AG09319 (cell line): ENCODE data around the gene TEX44.
A peak's percentile ranks its signal among the peaks of the same experiment; 100 is the strongest.

Source experiments
- DNase-seq: peaks from one replicate; pipeline ENCODE4 v3.0.0-alpha.2; 2010; ENCODE audit warnings: low read depth; ENCODE audit errors: extremely low read depth
- TF ChIP-seq, protein P1 (sequence below): IDR thresholded peaks from 2 replicates; pipeline ENCODE4 v1.5.1; 2011; ENCODE audit warnings: low read depth, mild to moderate bottlenecking, inconsistent platforms, low read length, moderate library complexity

Gene TEX44

DNA sequence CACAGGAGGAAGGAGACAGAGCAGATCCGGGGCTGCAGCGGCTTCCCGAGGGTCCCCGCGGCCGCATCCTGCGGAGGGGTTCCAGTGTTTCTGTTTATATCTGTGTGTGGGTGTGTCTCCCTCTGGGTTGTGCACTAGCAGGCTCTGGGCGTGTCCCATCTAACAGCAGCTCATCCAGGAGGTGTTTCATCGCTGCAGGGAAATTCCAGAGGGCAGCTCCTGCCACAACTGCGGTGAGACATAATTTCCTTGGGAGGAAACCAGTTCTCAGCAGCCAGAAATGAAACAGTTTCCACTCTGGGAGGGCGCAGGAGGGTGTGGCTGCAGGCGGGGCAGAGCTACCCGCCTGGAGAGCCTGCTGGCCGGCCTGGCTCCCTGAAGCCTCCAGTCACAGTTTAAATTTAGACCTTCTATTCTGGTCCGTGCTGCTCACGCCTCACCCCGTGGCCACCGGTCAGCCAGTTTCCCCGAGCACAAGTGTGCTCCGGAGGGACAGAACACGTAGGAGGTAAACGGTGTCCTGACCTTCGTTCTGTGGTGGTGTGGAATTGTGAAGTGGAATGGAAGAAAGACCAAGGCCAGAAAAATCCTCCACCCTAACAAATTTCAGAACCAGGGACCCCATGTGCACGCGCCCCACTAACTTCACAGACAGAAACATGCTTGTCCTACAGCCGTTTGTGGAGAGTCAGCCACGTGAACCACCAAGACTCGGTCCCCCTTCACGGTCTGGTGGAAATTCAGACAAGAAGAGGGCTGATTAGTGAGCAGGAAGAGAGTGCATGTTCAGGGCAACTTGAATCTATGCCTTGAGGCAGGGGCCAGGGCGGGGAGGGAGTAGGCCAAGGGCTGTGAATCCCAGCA is 50.2 kb downstream of the TEX44 start:
- DNase-seq = peak; percentile 87
- TF ChIP-seq, protein P1, sequence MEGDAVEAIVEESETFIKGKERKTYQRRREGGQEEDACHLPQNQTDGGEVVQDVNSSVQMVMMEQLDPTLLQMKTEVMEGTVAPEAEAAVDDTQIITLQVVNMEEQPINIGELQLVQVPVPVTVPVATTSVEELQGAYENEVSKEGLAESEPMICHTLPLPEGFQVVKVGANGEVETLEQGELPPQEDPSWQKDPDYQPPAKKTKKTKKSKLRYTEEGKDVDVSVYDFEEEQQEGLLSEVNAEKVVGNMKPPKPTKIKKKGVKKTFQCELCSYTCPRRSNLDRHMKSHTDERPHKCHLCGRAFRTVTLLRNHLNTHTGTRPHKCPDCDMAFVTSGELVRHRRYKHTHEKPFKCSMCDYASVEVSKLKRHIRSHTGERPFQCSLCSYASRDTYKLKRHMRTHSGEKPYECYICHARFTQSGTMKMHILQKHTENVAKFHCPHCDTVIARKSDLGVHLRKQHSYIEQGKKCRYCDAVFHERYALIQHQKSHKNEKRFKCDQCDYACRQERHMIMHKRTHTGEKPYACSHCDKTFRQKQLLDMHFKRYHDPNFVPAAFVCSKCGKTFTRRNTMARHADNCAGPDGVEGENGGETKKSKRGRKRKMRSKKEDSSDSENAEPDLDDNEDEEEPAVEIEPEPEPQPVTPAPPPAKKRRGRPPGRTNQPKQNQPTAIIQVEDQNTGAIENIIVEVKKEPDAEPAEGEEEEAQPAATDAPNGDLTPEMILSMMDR = no peak

DNA sequence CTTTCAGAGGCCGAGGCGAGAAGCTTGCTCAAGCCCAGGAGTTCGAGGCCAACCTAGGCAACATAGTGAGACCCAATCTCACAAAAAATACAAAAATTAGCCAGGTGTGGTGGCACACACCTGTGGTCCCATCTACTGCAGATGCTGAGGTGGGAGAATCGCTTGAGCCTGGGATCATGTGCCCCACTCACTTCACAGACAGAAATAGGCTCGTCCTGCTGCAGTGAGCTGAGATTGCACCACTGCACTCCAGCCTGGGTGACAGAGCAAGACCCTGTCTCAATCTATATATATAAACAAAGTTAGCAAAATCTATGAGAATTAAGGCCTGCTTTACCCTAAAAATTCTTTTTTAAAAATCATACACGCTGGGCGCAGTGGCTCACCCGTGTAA is 50.8 kb downstream of the TEX44 start:
- TF ChIP-seq, protein P1 = no peak
- DNase-seq = no peak
